ENCODE measurements around the gene ACOT11. TPM values are rescaled to one million over a fixed set of nuclear protein-coding genes. Genes with fewer than 3 reads are reported as not detected.
"Not testable (repeated sequence)": the region's sequence is repeated elsewhere in the genome, so short reads cannot be mapped to it uniquely, and the experiment has no call there.

ACOT11 gene
- total RNA-seq, 1 donor from 2014 or later, result 0.86 TPM

DNA sequence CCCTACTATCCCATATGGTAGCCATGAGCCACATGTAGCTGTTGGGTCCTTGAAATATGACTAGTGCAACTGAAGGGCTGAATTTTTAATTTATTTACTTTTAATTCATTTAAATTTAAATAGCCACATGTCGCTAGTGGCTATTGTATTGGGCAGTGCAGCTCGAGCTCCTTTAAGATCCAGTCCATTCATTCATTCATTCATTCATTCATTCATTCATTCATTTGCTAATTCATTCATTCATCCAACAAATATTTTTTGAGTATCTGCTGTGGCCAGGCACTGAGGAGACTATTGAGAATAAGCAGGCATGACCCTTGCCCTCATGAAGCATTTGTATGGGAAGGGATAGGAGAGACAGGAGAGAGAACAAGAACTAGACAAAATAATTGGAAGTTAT lies 29.5 kb upstream of the ACOT11 start:
- H3K4me3 ChIP-seq (ENCODE audit: low read depth, low read length), result no peak overlapping the region
- TF ChIP-seq, protein P1, sequence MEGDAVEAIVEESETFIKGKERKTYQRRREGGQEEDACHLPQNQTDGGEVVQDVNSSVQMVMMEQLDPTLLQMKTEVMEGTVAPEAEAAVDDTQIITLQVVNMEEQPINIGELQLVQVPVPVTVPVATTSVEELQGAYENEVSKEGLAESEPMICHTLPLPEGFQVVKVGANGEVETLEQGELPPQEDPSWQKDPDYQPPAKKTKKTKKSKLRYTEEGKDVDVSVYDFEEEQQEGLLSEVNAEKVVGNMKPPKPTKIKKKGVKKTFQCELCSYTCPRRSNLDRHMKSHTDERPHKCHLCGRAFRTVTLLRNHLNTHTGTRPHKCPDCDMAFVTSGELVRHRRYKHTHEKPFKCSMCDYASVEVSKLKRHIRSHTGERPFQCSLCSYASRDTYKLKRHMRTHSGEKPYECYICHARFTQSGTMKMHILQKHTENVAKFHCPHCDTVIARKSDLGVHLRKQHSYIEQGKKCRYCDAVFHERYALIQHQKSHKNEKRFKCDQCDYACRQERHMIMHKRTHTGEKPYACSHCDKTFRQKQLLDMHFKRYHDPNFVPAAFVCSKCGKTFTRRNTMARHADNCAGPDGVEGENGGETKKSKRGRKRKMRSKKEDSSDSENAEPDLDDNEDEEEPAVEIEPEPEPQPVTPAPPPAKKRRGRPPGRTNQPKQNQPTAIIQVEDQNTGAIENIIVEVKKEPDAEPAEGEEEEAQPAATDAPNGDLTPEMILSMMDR (conservative IDR thresholded peaks at IDR 0.05; ENCODE audit: low read depth, low read length), result no peak

DNA sequence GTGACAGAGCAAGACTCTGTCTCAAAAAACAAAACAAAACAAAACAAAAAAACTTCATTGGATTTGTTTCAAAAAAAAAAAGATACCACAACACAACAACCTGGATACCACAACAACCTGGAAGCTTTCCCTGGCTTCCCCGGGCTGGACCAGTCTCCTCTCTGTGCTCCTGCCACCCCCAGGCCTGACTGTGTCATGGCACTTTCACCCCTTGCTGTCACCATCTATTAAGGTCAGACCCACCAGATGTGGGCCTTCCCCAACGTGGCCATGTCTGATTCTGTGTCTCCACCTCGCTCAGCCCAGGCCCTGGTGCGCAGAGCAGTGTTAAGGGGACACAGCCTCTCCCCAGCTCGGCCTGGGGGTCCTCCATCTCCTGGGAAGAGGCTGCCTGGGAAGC lies 28.3 kb upstream of the ACOT11 start:
- TF ChIP-seq, protein P1 (conservative IDR thresholded peaks at IDR 0.05; ENCODE audit: low read depth, low read length), result peak; percentile 34
- DNase-seq (ENCODE audit: low read depth), result no peak

More for the DNA sequence above, 29.5 kb upstream of the ACOT11 start:
- no peak for DNase-seq (ENCODE audit: low read depth)

DNA sequence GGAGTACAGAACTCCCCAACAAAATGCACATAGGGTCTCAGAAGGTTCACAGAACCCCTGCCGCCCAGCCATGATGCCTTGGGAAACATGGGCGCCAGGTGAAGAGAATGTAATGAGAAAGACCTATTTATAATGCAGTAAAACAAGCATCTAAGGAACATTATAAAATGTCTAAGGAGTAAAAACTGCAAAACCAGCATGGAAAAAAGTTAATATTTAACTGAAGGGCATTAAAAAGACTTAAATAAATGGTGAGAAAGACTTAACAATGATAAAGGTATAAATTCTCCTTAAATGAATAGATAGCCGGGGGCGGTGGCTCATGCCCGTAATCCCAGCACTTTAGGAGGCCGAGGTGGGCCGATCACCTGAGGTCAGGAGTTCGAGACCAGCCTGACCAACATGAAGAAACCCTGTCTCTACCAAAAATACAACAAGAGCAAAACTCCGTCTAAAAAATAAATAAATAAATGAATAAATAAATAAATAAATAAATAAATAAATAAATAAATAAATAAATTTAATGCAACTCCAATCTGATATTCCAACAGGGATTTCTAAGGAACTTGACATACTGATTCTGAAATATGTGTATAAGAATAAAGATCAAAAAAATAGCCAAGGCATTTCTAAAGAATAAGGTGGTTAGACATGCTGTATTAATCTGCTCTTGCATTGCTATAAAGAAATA lies 27.3 kb upstream of the ACOT11 start:
- DNase-seq (ENCODE audit: low read depth), result no peak
- TF ChIP-seq, protein P1 (conservative IDR thresholded peaks at IDR 0.05; ENCODE audit: low read depth, low read length), result no peak
- no peak overlapping the region for H3K4me3 ChIP-seq (ENCODE audit: low read depth, low read length)

More for the DNA sequence above, 28.3 kb upstream of the ACOT11 start:
- no peak overlapping the region for H3K4me3 ChIP-seq (ENCODE audit: low read depth, low read length)

DNA sequence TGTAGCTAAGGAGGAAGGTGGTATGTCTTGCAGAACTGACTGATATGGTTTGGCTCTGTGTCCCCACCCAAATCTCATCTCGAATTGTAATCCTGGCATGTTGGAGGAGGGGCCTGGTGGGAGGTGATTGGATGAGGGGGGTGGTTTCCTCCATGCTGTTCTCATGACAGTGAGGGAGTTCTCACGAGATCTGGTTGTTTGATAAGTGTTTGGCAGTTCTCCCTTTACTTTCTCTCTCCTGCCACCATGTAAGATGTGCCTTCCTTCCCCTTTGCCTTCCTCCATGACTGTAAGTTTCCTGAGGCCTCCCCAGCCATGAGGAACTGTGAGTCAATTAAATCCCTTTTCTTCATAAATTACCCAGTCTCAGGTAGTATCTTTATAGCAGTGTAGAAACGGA lies 21.5 kb upstream of the ACOT11 start:
- not testable (repeated sequence) for DNase-seq (ENCODE audit: low read depth); H3K4me3 ChIP-seq (ENCODE audit: low read depth, low read length)

DNA sequence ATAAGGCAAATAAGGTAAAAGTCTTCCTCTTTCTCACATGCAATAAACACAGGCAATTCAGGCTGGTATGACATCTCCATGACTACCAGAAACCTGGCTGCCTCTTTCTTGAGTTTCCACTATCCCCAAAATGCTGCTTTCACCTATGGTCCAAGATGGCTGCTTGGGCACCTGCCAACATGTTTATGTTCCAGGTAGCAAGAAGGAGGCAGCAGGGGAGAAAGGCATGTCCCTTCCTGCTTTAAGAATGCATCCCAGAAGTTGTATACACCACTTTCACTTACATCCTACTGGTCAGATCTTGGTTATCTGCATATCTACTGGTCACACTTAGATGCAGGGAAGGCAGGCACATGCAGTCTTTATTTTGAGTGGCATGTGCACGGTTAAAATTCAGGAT lies 19.4 kb upstream of the ACOT11 start:
- DNase-seq (ENCODE audit: low read depth), result no peak
- H3K4me3 ChIP-seq (ENCODE audit: low read depth, low read length), result no peak overlapping the region
- TF ChIP-seq, protein P1 (conservative IDR thresholded peaks at IDR 0.05; ENCODE audit: low read depth, low read length), result no peak

DNA sequence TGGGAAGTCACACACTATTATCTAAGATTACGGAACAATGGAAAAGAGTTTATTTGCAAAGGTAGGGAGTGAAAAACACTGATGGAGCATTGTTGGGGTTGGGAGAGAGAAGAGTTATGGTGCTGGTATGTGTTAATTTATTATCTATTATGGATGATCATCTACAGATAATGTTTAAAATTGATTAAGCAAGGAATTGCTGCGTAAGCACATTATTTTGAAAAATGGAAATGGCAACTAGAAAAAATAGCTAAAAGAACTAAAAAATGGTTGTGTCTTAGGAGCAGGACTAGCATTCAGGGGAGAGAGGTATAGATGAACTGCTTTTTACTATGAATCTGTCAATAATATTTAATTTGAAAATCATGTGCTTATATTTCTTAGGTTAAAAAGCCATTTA lies 16.0 kb upstream of the ACOT11 start:
- TF ChIP-seq, protein P1 (conservative IDR thresholded peaks at IDR 0.05; ENCODE audit: low read depth, low read length), result no peak
- no peak for DNase-seq (ENCODE audit: low read depth)
- no peak overlapping the region for H3K4me3 ChIP-seq (ENCODE audit: low read depth, low read length)

DNA sequence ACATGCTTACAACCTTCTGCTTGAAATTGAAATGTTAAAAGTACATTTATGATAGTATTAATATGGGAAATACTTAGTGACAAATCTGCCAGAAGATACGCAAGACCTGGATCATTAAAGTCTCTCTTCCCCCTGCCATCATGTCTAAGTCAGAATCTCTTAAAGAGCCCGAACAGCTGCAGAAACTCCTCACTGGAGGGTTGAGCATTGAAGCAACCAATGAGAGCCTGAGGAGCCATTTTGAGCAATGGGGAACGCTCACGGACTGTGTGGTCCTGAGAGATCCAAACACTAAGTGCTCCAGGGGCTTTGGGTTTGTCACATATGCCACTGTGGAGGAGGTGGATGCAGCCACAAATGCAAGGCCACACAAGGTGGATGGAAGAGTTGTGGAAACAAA lies 11.4 kb upstream of the ACOT11 start:
- not testable (repeated sequence) for H3K4me3 ChIP-seq (ENCODE audit: low read depth, low read length); DNase-seq (ENCODE audit: low read depth)

DNA sequence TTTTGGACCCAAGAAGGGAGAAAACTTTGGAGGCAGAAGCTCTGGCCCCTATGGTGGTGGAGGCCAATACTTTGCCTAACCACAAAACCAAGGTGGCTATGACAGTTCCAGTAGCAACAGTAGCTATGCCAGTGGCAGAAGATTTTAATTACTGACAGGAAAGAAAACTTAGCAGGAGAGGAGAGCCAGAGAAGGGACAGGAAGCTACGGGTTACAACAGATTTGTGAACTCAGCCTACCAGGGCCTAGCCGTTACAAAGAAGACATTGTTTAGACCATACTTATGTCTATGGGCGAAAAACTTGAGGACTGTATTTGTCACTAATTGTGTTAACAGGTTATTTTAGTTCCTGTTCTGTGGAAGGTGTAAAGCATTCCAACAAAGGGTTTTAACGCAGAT lies 10.4 kb upstream of the ACOT11 start:
- no peak for DNase-seq (ENCODE audit: low read depth)
- TF ChIP-seq, protein P1 (conservative IDR thresholded peaks at IDR 0.05; ENCODE audit: low read depth, low read length), result no peak
- H3K4me3 ChIP-seq (ENCODE audit: low read depth, low read length), result no peak overlapping the region
